GF-D8 (cell line): ENCODE data around the gene SH3RF3.

Experiments used
- DNase-seq: peaks from one replicate; lab custom pipeline; 2025; lab: John Stamatoyannopoulos, UW

The SH3RF3 gene

GRCh38 chr2:109183871-109184270 lies 54.9 kb downstream of the SH3RF3 start:
- DNase-seq: no peak

DNA sequence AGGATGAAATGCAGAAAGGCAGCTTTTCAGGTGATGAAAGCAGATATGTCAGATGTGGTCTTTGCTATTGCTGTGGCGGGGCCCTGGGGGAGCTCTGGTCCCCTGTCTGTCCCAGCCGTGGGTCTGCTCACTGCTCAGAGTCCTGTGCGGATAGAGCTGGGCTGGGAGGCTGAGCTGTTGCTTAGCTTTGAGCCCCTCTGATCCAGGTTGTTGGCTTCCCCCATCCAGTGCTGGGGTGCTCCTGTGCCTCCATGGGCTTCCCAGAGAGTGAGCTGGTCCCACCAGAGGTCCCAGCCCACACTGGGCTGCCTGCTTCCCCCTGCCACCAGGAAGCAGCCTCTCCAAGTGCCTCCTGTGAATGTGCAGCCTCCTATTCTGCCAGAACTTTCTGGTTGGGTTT lies 55.4 kb downstream of the SH3RF3 start:
- no peak for DNase-seq

- DNase-seq: no peak
Measured at GRCh38 chr2:109185338-109185737, 56.3 kb downstream of the SH3RF3 start.

DNA sequence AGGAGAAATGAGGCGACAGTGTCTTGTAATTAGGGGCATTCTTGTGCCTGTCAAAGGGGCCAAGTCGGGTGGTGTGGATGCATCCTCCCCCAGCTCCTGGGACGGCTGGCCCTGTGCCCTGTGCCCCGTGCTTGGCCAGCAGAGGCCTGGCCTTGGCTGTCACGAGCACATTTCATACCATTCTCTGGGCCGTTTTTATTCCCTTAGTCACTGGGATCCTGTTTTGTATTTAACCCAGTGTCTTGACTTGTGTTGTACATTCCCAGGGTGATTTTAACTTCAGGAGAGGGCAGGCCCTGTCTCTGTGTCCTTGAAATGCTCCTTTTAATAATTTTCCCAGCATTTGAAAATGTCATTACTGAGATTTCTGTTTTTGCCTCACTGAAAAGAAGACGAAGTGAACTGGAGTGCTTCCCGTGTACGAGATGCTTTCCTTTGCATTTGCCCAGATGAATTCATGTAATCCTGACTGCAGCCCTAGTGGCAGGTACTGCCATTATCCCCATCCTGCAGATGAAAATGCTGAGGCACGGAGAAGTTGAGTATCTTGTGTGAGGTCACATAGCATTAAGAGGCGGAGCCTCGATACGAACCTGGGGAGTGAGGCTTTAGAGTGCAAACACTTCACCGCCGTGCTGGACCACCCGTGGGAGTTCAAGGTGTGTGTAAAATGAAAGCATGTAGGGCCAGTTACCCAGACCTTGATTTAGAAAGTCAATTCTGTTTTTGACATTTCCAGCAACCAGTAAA lies 57.0 kb downstream of the SH3RF3 start:
- no peak for DNase-seq

DNA sequence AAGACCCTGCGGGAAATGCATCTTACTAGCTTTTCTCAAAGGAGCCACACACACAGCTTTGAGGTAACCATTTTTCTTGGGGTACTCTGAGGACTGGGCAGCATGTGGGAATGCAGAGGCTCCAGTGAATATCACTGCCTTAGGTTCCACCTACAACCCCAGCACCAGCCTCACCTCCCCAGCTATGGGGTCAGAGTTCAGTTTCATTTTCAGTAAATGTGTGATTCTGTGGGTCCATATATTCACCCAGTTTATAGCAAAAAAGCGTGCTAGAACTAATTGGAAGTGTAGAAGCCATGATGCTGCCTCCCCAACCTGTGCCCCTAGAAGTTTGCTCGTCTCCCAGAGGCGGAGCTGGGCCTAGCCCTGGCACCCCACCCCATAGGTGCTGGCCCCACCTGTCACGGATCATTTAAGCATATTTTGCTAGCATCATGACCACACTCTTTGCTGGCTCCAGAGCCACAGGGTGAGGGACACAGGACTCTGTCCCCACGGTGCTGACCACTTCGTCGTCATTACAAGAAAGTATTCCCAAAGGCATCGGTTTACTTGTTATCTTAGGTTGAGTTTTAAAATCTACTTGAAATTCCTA lies 57.7 kb downstream of the SH3RF3 start:
- DNase-seq: no peak

GRCh38 chr2:109187711-109188495 lies 58.9 kb downstream of the SH3RF3 start:
- DNase-seq: no peak

- DNase-seq: no peak
Measured at GRCh38 chr2:109188496-109188890, 59.5 kb downstream of the SH3RF3 start.

GRCh38 chr2:109188898-109189297 lies 59.9 kb downstream of the SH3RF3 start:
- DNase-seq: no peak

- no peak for DNase-seq
Measured at GRCh38 chr2:109189751-109190150, 60.7 kb downstream of the SH3RF3 start.

DNA sequence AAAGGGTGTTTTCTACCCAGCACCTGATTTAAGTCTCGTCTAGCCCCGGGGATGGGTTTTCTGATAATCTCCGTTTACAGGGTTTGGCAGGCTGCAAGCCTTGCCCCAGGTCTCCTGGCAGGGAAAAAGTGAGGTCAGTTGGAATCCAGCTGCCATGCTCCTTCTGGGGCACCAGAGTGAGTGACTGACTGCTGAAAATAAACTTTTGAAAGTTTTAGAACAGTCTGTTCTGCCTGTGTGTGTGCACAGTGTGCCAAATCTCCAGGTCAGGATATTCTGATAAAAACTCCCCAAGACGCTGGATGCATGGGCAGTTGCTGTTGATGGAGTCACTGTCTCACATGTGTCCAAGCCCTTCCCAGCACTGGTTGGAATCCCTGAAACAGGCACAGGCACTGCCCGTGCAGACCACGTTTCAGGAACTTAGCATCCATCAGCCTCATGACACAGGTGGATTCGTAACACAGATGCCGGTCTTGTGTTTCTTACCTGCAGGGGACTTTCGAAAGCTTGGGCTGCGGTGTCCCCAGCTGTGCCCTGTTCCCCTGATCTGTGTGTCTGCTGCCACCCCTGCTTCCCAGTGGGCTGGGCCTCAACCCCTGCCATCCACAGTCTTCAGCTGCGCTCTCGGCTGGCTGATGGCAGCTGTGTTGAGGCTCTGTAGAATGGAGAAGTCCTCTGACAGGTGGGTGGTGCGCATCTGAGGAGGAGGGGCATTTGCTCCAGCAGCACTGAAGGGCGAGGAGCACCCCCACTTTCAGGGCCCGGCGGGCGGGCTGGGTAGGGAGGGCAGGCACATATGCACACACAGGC lies 65.0 kb downstream of the SH3RF3 start:
- DNase-seq: no peak

DNA sequence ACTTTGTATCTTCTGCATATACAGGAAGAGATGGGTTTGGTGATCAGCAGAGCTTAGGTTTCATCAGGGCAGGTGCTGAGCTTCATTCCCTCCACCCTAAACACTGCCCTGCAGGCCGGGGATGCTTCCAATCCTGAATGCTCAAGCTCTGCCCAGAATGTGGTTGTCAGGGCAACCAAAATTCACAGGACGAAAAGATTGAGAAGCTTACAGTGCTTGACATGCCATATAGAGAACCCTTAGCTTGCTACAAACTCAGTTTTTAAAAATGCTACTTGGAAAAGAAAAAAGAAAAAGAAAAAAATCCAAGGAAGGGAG lies 65.6 kb downstream of the SH3RF3 start:
- no peak for DNase-seq

DNA sequence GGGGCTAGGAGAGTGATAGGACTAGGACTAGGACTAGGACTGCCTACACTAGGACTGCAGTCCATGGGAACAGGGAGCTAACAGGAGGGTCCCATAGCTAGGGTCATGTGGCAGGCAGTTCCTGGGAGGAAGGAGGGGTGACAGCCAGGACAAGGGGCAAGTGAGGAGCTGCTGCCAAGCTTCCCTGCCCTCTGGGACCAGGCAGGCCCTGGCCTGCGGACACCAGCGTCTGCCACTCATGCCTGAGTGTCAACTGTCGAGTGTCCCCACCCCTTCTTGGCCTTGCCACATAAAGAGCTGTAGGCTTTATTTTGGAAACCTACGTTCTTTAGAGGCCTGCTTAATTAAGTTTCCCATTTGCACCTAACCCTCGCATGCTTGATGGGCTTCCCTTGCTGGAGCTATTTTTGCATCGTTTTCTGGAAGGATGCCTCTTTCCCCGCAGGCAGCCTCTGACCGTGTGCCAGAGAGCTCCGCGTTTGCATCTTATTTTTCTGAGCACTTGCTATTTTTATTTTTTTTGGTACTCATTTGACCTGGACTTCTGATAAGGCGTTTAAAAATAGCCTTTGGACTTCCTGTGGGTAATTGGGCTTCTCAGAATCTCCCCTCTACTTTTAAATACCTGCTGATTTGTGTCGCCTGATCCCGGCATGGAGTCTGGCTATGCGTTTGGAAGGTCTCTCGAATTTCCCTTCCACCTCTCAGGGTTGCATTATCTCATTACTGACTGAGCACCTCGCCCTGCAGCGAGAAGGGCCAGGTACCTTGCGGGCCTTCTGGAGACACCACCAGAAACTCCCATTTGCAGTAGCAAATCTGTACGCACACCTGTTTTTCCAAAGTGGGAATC lies 66.4 kb downstream of the SH3RF3 start:
- no peak for DNase-seq

DNA sequence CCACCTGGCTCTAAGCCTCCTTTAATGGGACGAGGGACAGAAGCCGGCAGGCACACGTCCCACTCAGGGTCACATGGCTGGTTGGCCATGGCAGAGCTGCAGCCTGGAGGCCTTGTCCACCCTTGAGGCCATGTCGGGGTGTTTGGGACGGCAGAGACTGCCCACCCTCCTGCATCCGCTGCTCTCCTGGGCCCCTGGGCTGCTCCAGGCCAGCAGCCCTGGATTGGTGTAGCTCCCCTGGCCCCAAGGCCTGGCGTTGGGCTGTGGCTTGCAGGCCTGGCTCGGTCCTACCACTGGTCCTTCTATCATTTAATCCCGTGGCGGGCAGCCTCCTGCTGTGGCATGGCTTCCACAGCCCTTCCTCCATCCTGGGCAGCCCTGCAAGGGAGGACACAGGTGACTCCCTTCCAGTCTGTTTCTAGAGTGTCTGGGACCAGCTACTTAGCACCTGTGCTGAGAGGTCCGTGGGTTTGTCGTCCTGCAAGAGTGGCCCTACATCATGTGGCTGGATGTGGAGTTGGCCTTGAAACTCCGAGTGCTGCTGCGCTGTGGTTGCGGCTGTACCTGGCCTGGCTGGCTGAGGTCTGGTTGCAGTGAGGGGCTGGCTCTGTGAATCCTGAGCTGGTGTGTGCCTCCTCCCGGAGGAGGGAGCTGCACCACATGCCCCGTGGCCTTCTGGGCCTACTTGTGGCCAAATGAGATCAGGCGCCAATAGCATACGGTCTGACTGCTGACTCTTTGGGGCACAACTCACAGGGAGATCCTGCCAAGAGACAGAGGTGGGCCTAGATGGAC lies 67.3 kb downstream of the SH3RF3 start:
- no peak for DNase-seq

DNA sequence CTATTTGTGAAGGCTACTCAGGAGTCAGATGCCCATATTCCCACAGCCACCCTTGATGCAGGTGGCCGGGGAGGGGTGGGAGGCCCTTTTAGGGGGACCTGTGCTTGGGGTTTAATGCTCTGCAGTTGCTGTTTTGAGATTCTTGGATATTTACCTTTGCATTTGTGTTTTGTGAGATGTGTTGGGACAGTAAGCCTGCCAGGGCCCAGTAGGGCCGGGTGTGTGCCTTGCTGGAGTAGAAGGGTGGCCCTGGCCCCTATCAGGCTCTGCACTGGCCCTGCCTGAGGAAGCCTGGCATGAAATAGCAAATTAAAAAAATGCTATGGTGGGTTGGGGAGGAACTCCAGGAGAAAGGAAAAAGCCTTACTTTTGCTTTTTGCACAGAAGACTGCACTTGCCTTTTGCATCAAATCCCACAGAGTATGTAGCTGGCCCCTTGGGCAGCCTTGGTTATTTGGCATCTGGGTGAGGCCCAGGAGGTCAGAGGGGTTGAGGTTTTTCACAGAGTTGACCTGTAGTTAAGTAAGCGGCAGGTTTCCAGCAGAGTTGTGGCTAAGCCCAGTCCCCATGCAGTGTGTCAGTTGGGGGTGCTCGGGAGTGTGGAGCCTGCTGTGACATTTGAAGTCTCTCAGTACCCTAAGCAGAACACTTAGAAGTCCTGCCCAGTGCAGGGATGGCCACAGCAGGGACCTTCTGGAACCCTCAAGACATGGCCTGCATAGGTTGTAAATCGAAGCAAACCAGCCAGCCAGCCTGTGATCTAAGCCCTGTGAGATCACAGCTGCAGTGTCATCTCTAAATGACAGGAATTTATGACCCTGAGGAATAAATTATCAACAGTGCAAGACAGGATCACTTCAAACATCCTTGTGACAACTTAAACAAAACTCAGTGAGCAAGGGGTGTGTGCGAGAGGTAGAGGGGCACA lies 68.8 kb downstream of the SH3RF3 start:
- no peak for DNase-seq

- no peak for DNase-seq
Measured at GRCh38 chr2:109199790-109200189, 70.8 kb downstream of the SH3RF3 start.

- DNase-seq: no peak
Measured at GRCh38 chr2:109200616-109201464, 71.8 kb downstream of the SH3RF3 start.

DNA sequence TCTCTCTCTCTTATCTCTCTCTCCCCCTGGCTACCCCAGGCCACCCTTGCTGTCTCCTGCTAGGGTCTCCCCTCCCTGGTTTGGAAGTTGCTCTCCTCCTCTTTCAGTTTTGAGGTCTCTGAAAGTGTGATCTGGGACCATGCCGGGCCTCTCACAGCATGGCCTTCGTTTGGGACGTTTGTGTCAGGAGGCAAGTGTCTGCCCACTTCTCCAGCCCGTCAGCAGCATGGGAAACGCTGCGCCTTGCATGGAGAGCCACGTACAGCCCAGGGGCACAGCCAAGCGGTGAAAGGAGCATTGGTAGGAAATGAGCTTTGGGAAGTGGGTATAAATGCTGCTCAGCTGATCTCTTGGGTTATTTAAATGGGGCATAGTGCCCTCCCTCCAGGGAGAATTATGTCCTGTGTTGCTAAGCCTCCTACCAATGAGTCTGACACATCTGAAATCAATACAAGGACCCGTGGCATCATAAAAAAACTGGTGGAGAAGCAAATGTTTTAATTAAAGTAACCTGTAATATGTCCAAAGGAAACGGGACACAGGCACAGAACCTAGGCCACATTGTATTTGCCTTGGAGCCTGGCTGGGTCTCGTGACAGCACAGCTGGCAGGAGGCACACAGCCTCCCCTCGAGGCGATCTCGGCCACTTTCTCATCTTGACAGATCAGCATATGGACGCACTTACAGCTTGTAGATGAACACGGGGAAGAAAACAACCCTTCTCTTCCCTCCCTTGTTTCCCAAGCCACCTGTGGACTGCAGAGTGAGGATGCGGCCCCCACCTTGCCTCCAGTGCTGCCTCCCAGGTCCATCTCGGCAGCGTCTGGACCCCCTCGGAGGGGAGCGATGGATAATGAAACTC lies 72.7 kb downstream of the SH3RF3 start:
- no peak for DNase-seq

DNA sequence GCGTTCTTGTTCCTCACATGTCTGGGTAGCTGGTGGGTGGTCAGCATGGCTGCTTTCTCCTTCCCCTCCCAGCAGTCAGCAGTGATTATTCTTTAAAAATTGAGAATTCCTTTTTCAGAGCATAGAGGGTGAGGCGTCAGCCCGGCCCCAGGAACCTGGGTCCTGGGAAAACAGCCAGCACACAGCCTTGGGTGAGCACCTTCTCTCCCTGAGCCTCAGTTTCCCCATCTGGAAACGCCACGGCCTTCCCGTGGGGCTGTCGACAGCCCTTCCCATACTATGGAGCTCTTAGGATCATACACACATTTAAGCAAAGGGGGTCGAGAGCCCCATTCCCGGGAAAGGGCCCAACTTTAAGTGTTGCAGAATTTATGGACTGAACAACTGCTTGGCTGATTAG lies 73.5 kb downstream of the SH3RF3 start:
- no peak for DNase-seq
